SK-N-SH (cell line): Measurements from ENCODE around the gene ZNF277. TPM values are rescaled to one million over a fixed set of nuclear protein-coding genes. Genes with fewer than 3 reads are reported as not detected.
A peak's percentile ranks its signal among the peaks of the same experiment; 100 is the strongest.

Source experiments
- CTCF ChIA-PET: fragments of 300-600, 350-600 bp; formaldehyde crosslinking; extraction: SDS; loops from one replicate; lab custom pipeline; 2021; lab: Yijun Ruan, JAX
- POLR2A ChIA-PET: fragments of 350-600 bp; sonication (Branson Sonifier 250); formaldehyde crosslinking; extraction: SDS; loops from one replicate; lab custom pipeline; 2020; ENCODE audit warnings: antibody characterized with exemption, inconsistent platforms; lab: Yijun Ruan, JAX
- DNase-seq: peaks from one replicate; pipeline ENCODE4 v3.0.0; 2012
- H2AFZ ChIP-seq: fragments of 200-600 bp; sonication (generic); 2 replicates; pipeline ENCODE4 v1.8.1; 2016; ENCODE audit warnings: antibody characterized with exemption, mild to moderate bottlenecking, low read depth
- H3F3A ChIP-seq: fragments of 200-600 bp; sonication (generic); replicated peaks from 2 replicates; pipeline ENCODE3; 2016; ENCODE audit warnings: antibody characterized with exemption, mild to moderate bottlenecking; ENCODE audit not compliant: insufficient read depth
- H3K27ac ChIP-seq, 2 experiments: fragments of 200-500 bp in 1 of 2; fragments of 200-600 bp in 1 of 2; sonication (Bioruptor generic) in 1 of 2; sonication (generic), shearing (Covaris generic) in 1 of 2; 2 replicates each; pipeline versions ENCODE4 v1.5.1 to v1.6.1; 2014 to 2016; ENCODE audit warnings: low read depth in 2 of 2, inconsistent platforms in 1 of 2, low read length in 1 of 2, mild to moderate bottlenecking in 1 of 2, mixed read lengths in 1 of 2
- H3K27me3 ChIP-seq: fragments of 200-600 bp; sonication (generic), shearing (Covaris generic); 2 replicates; pipeline ENCODE4 v1.6.1; 2016; ENCODE audit warnings: mixed run types; ENCODE audit not compliant: insufficient read depth
- H3K36me3 ChIP-seq, 2 experiments: fragments of 200-500 bp in 1 of 2; fragments of 200-600 bp in 1 of 2; sonication (Bioruptor generic) in 1 of 2; sonication (generic) in 1 of 2; replicated peaks in 1 of 2; 2 replicates each; pipeline versions ENCODE3 to v1.5.1; 2014 to 2016; ENCODE audit warnings: low read length in 1 of 2, mild to moderate bottlenecking in 1 of 2; ENCODE audit not compliant: insufficient read depth in 2 of 2, control insufficient read depth in 1 of 2
- H3K4me1 ChIP-seq, 2 experiments: fragments of 200-500 bp in 1 of 2; fragments of 200-600 bp in 1 of 2; sonication (Bioruptor generic) in 1 of 2; sonication (generic), shearing (Covaris generic) in 1 of 2; 2 replicates each; pipeline versions ENCODE4 v1.5.1 to v1.6.1; 2014 to 2016; ENCODE audit warnings: low read depth in 1 of 2, low read length in 1 of 2, mixed run types in 1 of 2; ENCODE audit not compliant: insufficient read depth in 2 of 2, control insufficient read depth in 1 of 2
- H3K4me2 ChIP-seq: fragments of 200-600 bp; sonication (generic), shearing (Covaris generic); 2 replicates; pipeline ENCODE4 v1.6.1; 2017; ENCODE audit warnings: mixed run types
- H3K4me3 ChIP-seq, 2 experiments: fragments of 200-500 bp in 1 of 2; fragments of 200-600 bp in 1 of 2; sonication (Bioruptor generic) in 1 of 2; sonication (generic), shearing (Covaris generic) in 1 of 2; 2 replicates each; pipeline versions ENCODE4 v1.5.1 to v1.8.1; 2014 to 2016; ENCODE audit warnings: low read depth in 2 of 2, inconsistent platforms in 1 of 2, low read length in 1 of 2, mild to moderate bottlenecking in 1 of 2, mixed read lengths in 1 of 2, moderate library complexity in 1 of 2
- H3K79me2 ChIP-seq: fragments of 200-600 bp; sonication (generic); 2 replicates; pipeline ENCODE4 v1.8.1; 2017; ENCODE audit warnings: mild to moderate bottlenecking; ENCODE audit not compliant: insufficient read depth
- H3K9ac ChIP-seq: fragments of 200-600 bp; sonication (generic); 2 replicates; pipeline ENCODE4 v1.6.1; 2017; ENCODE audit warnings: mixed run types
- H3K9me2 ChIP-seq: fragments of 200-600 bp; sonication (generic); 2 replicates; pipeline ENCODE4 v1.6.1; 2017; ENCODE audit warnings: mixed run types
- H3K9me3 ChIP-seq: fragments of 200-600 bp; sonication (generic); 2 replicates; pipeline ENCODE4 v1.6.1; 2017; ENCODE audit warnings: mixed run types, mild to moderate bottlenecking, moderate library complexity
- H4K20me1 ChIP-seq: fragments of 200-600 bp; sonication (generic); 2 replicates; pipeline ENCODE4 v1.6.1; 2017; ENCODE audit warnings: mild to moderate bottlenecking, mixed run types; ENCODE audit not compliant: insufficient read depth
- CHD2 ChIP-seq: fragments of 150-350 bp; IDR thresholded peaks from 2 replicates; pipeline ENCODE4 v1.6.1; 2018; ENCODE audit warnings: low read length; ENCODE audit not compliant: partially characterized antibody
- ELF1 ChIP-seq: IDR thresholded peaks from 2 replicates; pipeline ENCODE4 v1.4.0; 2012
- FOSL2 ChIP-seq: IDR thresholded peaks from 2 replicates; pipeline ENCODE4 v1.4.0; 2012; ENCODE audit warnings: low read depth, mild to moderate bottlenecking, moderate library complexity, borderline replicate concordance
- FOXJ3 ChIP-seq: sonication (generic); formaldehyde crosslinking; IDR thresholded peaks from 2 replicates; pipeline ENCODE4 v1.5.1; 2020; ENCODE audit warnings: mild to moderate bottlenecking, missing genetic modification reagents
- GABPA ChIP-seq: IDR thresholded peaks from 2 replicates; pipeline ENCODE4 v1.4.0; 2012; ENCODE audit warnings: low read depth, mild to moderate bottlenecking
- MEF2A ChIP-seq: IDR thresholded peaks from 2 replicates; pipeline ENCODE4 v1.4.0; 2012; ENCODE audit warnings: low read depth, borderline replicate concordance
- NFIC ChIP-seq: IDR thresholded peaks from 2 replicates; pipeline ENCODE4 v1.4.0; 2012; ENCODE audit warnings: borderline replicate concordance
- NRF1 ChIP-seq: IDR thresholded peaks from 2 replicates; pipeline ENCODE4 v1.6.1; 2012; ENCODE audit warnings: low read depth, mild to moderate bottlenecking, low read length
- POLR2AphosphoS5 ChIP-seq: IDR thresholded peaks from 2 replicates; pipeline ENCODE4 v1.6.1; 2012; ENCODE audit warnings: low read depth, low read length
- RCOR1 ChIP-seq: fragments of 150-350 bp; IDR thresholded peaks from 2 replicates; pipeline ENCODE4 v1.6.1; 2017; ENCODE audit warnings: antibody characterized with exemption, low read length
- RXRA ChIP-seq: IDR thresholded peaks from 2 replicates; pipeline ENCODE4 v1.4.0; 2012; ENCODE audit warnings: low read depth, mild to moderate bottlenecking, borderline replicate concordance
- TAF1 ChIP-seq: IDR thresholded peaks from 2 replicates; pipeline ENCODE4 v1.6.1; 2012; ENCODE audit warnings: low read depth, mild to moderate bottlenecking, low read length, moderate library complexity, borderline replicate concordance
- TCF12 ChIP-seq: IDR thresholded peaks from 2 replicates; pipeline ENCODE4 v1.4.0; 2012
- TEAD4 ChIP-seq: IDR thresholded peaks from 2 replicates; pipeline ENCODE4 v1.4.0; 2012; ENCODE audit warnings: mild to moderate bottlenecking, borderline replicate concordance; ENCODE audit not compliant: insufficient read depth
- YY1 ChIP-seq: IDR thresholded peaks from 2 replicates; pipeline ENCODE4 v1.4.0; 2012; ENCODE audit warnings: low read depth, mild to moderate bottlenecking
- WGBS: methylation state at CpG from one replicate; pipeline ENCODE4 v1.1.6; 2017; ENCODE audit warnings: low lambda C conversion rate; 5-methylcytosine and 5-hydroxymethylcytosine counted together
- polyA plus RNA-seq, 3 experiments: library from polyadenylated mRNA; depleted of rRNA; stranded (reverse); fragments of >200 nt; gene quantifications; 2 replicates each; pipeline ENCODE4 v1.2.3, GENCODE V29; 2012
- TF ChIP-seq, protein P1 (sequence below): IDR thresholded peaks from 2 replicates; pipeline ENCODE4 v1.6.1; 2012; ENCODE audit warnings: mild to moderate bottlenecking, low read depth, low read length, moderate library complexity
- TF ChIP-seq, protein P2 (sequence below): fragments of 200-600 bp; sonication (generic); IDR thresholded peaks from 2 replicates; pipeline ENCODE4 v1.6.1; 2017; ENCODE audit warnings: antibody characterized with exemption, mild to moderate bottlenecking, moderate library complexity
- TF ChIP-seq, protein P3 (sequence below): fragments of 150-350 bp; IDR thresholded peaks from 2 replicates; pipeline ENCODE4 v1.6.1; 2017; ENCODE audit warnings: antibody characterized with exemption, low read length, low read depth, borderline replicate concordance

The ZNF277 gene
- polyA plus RNA-seq, 1 of the 3 experiments (the other 2 are of a cell fraction) = 11.5 TPM

DNA sequence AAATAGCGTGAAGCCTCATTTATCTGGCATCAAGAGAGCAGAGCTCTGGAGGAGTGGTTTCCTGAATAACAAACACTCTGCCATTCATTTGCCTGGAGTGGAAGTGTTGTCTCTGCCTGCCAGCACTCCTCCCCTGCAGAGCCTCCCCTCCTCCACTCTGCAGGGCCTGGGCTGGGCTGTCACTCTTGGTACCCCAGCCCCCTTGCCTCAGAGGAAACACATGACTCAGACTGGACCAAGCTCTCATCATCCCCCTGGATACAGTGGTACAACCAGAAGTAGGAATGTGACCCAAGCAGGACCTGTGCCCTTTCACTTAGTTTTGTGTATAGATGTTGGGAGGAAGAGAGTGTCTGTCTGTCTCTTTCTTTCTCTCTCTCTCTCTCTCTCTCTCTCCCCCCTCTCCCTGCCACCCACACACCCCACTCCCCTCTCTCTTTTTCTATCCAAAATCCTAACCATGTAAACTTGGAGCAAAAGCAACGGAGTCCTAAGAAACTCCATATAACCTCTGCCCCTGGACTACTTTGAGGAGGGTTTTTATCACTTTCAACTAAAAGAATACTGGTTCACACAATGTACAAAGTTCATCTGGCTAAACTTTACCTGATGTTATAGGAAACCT, 44.2 kb upstream of the ZNF277 start (continued):
- TF ChIP-seq GABPA (no peak), TCF12 (peak; percentile 58; the same call in 1 of the 2 replicates), TEAD4 (no peak), NRF1 (no peak), MEF2A (no peak), RXRA (peak; percentile 28; the same call in 1 of the 2 replicates)
- TF ChIP-seq, protein P1, sequence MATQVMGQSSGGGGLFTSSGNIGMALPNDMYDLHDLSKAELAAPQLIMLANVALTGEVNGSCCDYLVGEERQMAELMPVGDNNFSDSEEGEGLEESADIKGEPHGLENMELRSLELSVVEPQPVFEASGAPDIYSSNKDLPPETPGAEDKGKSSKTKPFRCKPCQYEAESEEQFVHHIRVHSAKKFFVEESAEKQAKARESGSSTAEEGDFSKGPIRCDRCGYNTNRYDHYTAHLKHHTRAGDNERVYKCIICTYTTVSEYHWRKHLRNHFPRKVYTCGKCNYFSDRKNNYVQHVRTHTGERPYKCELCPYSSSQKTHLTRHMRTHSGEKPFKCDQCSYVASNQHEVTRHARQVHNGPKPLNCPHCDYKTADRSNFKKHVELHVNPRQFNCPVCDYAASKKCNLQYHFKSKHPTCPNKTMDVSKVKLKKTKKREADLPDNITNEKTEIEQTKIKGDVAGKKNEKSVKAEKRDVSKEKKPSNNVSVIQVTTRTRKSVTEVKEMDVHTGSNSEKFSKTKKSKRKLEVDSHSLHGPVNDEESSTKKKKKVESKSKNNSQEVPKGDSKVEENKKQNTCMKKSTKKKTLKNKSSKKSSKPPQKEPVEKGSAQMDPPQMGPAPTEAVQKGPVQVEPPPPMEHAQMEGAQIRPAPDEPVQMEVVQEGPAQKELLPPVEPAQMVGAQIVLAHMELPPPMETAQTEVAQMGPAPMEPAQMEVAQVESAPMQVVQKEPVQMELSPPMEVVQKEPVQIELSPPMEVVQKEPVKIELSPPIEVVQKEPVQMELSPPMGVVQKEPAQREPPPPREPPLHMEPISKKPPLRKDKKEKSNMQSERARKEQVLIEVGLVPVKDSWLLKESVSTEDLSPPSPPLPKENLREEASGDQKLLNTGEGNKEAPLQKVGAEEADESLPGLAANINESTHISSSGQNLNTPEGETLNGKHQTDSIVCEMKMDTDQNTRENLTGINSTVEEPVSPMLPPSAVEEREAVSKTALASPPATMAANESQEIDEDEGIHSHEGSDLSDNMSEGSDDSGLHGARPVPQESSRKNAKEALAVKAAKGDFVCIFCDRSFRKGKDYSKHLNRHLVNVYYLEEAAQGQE = no peak

DNA sequence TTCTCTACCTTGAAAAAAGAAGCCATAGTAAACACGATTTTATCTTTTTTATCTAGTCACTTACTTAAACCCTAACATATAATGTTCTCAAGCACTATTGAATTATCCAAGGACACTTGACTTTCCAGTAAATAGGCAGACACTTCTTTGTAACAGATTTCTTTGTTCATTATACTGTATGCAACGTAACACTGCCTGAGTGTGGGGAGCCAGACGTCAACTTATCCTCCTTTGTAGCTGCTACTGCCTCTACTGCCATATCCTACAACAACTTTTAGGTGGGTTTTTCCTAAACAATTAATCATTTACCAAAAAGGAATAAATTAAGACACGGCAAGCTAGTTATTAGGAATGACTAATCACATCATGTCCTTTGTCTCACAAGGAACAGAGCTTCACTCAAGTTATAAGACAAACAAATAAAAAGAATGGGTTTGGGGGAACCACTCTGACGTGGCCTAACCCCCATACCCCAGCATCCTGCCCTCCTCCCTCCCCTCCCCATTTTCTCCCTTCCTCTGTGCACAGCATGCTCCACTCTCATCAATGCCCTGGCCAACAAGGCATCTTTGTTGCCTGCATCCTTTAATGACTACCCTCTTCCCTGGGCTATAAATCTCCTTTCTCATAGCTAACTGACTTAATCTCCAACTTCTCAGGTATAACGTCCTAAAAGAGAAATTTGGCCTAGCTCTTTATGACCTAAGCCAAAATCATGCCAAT, 43.5 kb upstream of the ZNF277 start:
- Histone ChIP-seq H3K27ac (peak overlapping the region in 1 of 2 experiments; percentile 80; a peak in 1 of 4 replicates), H3K9ac (no peak overlapping the region), H3K4me3 (no peak overlapping the region), H3K27me3 (no peaks in the 10 kb centered on the region), H3K4me1 (peaks cover 29 to 47% of the 10 kb centered on the region in 2 experiments), H3K36me3 (no peaks in the 10 kb centered on the region), H3F3A (peaks cover 13% of the 10 kb centered on the region), H2AFZ (no peak overlapping the region), H3K9me3 (no peaks in the 10 kb centered on the region), H3K4me2 (peak overlapping the region; percentile 67; the same call in 1 of the 2 replicates), H4K20me1 (no peaks in the 10 kb centered on the region), H3K79me2 (no peaks in the 10 kb centered on the region), H3K9me2 (no peaks in the 10 kb centered on the region)
- no peak for DNase-seq
- POLR2A ChIA-PET = no interaction called here
- WGBS = 68% methylated on average over 6 of the region's 6 CpGs
- CTCF ChIA-PET = interaction anchor here (1.0 to 4.4 kb wide), 4 partner anchors 12 to 278 kb away, joined by 3 to 17 read pairs (median 3); no protein-coding TSS in a partner anchor
- TF ChIP-seq NRF1 (no peak), RCOR1 (no peak), TCF12 (no peak), NFIC (no peak), ELF1 (no peak), FOXJ3 (no peak), YY1 (no peak), POLR2AphosphoS5 (no peak), TAF1 (no peak), FOSL2 (no peak), CHD2 (no peak), MEF2A (no peak)
- TF ChIP-seq, protein P2, sequence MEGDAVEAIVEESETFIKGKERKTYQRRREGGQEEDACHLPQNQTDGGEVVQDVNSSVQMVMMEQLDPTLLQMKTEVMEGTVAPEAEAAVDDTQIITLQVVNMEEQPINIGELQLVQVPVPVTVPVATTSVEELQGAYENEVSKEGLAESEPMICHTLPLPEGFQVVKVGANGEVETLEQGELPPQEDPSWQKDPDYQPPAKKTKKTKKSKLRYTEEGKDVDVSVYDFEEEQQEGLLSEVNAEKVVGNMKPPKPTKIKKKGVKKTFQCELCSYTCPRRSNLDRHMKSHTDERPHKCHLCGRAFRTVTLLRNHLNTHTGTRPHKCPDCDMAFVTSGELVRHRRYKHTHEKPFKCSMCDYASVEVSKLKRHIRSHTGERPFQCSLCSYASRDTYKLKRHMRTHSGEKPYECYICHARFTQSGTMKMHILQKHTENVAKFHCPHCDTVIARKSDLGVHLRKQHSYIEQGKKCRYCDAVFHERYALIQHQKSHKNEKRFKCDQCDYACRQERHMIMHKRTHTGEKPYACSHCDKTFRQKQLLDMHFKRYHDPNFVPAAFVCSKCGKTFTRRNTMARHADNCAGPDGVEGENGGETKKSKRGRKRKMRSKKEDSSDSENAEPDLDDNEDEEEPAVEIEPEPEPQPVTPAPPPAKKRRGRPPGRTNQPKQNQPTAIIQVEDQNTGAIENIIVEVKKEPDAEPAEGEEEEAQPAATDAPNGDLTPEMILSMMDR = no peak
- TF ChIP-seq, protein P3, sequence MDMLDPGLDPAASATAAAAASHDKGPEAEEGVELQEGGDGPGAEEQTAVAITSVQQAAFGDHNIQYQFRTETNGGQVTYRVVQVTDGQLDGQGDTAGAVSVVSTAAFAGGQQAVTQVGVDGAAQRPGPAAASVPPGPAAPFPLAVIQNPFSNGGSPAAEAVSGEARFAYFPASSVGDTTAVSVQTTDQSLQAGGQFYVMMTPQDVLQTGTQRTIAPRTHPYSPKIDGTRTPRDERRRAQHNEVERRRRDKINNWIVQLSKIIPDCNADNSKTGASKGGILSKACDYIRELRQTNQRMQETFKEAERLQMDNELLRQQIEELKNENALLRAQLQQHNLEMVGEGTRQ = no peak
- TF ChIP-seq, protein P1 = no peak
